Gastroesophageal sphincter (tissue), 4 donors: ENCODE measurements around the gene CCNJL. TPM values are rescaled to one million over a fixed set of nuclear protein-coding genes. Genes with fewer than 3 reads are reported as not detected.

Source experiments
- ATAC-seq: fragments of 150-250 bp; one replicate; pipeline ENCODE4 v1.9.1; 2016; ENCODE audit warnings: mild to moderate bottlenecking, moderate library complexity
- H3K27ac ChIP-seq, 4 donors: fragments of 200-600 bp; sonication (generic) in 3 of 4; 1 replicate in 3 of 4; 2 replicates in 1 of 4; pipeline ENCODE4 v1.5.1; 2016 to 2019
- H3K27me3 ChIP-seq: fragments of 200-600 bp; sonication (generic); one replicate; pipeline ENCODE4 v1.5.1; 2019
- H3K36me3 ChIP-seq, 2 donors: fragments of 200-600 bp; sonication (generic); one replicate each; pipeline ENCODE4 v1.5.1; 2019; ENCODE audit warnings: control low read depth in 1 of 2
- H3K4me1 ChIP-seq, 3 donors: fragments of 200-600 bp; sonication (generic); 1 replicate in 2 of 3; 2 replicates in 1 of 3; pipeline ENCODE4 v1.5.1; 2016 to 2019; ENCODE audit warnings: control low read depth in 2 of 3
- H3K4me3 ChIP-seq, 2 donors: fragments of 200-600 bp; sonication (generic); one replicate each; pipeline ENCODE4 v1.5.1; 2019; ENCODE audit warnings: mild to moderate bottlenecking in 1 of 2, moderate library complexity in 1 of 2
- H3K9me3 ChIP-seq, 3 donors: fragments of 200-600 bp; sonication (generic); one replicate each; pipeline ENCODE4 v1.5.1; 2017 to 2019; ENCODE audit warnings: control low read depth in 2 of 3
- EP300 ChIP-seq: sonication (generic); formaldehyde crosslinking; IDR thresholded peaks from one replicate; pipeline ENCODE4 v1.6.1; 2017; ENCODE audit warnings: antibody characterized with exemption, mild to moderate bottlenecking
- POLR2A ChIP-seq, 2 donors: fragments of 450-650 bp; IDR thresholded peaks; one replicate each; pipeline ENCODE4 v1.6.1; 2017; ENCODE audit warnings: antibody characterized with exemption in 2 of 2, mild to moderate bottlenecking in 2 of 2, moderate library complexity in 1 of 2
- POLR2AphosphoS5 ChIP-seq: sonication (generic); formaldehyde crosslinking; IDR thresholded peaks from one replicate; pipeline ENCODE4 v1.6.1; 2017; ENCODE audit warnings: antibody characterized with exemption
- WGBS, 2 donors: methylation state at CpG; one replicate each; pipeline ENCODE4 v1.1.5; 2018; ENCODE audit warnings: low coverage in 1 of 2; 5-methylcytosine and 5-hydroxymethylcytosine counted together
- total RNA-seq, 4 donors: library from RNA; depleted of rRNA; stranded (reverse); fragments of >200 nt; gene quantifications; one replicate each; pipeline ENCODE4 v1.1.0, GENCODE V29; 2016
- TF ChIP-seq, protein P1 (sequence below), 4 experiments: fragments of 200-600 bp in 2 of 4; fragments of 450-650 bp in 2 of 4; sonication (generic) in 1 of 4; IDR thresholded peaks; one replicate each; pipeline ENCODE4 v1.5.1; 2017 to 2019; ENCODE audit warnings: antibody characterized with exemption in 4 of 4, mild to moderate bottlenecking in 2 of 4, moderate library complexity in 2 of 4

CCNJL gene
- total RNA-seq, 4 donors from 2014 or later: 0.35 to 1.9 (median 0.65) TPM

- Histone ChIP-seq H3K36me3 (no peaks in the 10 kb centered on the region), H3K27ac (no peak overlapping the region), H3K4me3 (no peak overlapping the region), H3K9me3 (no peaks in the 10 kb centered on the region), H3K27me3 (no peaks in the 10 kb centered on the region), H3K4me1 (no peaks in the 10 kb centered on the region)
- TF ChIP-seq POLR2A (IDR thresholded peaks at IDR 0.05) (no peak), POLR2AphosphoS5 (no peak), EP300 (no peak)
- TF ChIP-seq, protein P1, sequence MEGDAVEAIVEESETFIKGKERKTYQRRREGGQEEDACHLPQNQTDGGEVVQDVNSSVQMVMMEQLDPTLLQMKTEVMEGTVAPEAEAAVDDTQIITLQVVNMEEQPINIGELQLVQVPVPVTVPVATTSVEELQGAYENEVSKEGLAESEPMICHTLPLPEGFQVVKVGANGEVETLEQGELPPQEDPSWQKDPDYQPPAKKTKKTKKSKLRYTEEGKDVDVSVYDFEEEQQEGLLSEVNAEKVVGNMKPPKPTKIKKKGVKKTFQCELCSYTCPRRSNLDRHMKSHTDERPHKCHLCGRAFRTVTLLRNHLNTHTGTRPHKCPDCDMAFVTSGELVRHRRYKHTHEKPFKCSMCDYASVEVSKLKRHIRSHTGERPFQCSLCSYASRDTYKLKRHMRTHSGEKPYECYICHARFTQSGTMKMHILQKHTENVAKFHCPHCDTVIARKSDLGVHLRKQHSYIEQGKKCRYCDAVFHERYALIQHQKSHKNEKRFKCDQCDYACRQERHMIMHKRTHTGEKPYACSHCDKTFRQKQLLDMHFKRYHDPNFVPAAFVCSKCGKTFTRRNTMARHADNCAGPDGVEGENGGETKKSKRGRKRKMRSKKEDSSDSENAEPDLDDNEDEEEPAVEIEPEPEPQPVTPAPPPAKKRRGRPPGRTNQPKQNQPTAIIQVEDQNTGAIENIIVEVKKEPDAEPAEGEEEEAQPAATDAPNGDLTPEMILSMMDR (IDR thresholded peaks at IDR 0.05): no peak
- WGBS, 2 donors: 75 to 79% methylated on average over 5 to 7 of the region's 13 CpGs
- ATAC-seq: peak; percentile 29
These were observed 18.3 kb downstream of the CCNJL start for GRCh38 chr5:160293901-160294561.

DNA sequence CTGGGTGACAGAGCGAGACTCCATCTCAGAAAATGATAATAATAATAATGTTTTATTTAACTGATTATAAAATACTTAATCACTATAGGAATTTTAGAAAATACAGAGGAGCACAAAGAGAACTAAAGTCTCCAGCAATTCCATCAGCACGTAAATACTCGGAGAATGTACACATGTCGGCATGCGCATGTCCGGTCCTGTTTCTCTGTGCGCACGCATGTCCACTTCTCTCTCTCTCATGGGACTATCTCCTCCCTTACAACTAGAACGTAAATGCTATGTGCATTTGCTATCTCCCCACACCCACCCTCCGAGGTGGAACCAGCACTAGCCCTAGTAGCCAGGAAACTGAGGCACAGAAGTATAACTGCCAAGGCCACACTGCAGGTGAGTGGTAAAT, 19.0 kb downstream of the CCNJL start:
- ATAC-seq: no peak
- H3K4me1 ChIP-seq: peaks cover 0 to 1% (median 0%) of the 10 kb centered on the region in 3 donors
- no peak overlapping the region for H3K4me3 ChIP-seq
- no peaks in the 10 kb centered on the region for H3K36me3 ChIP-seq
- H3K27ac ChIP-seq: no peak overlapping the region
- 93% methylated on average over 3 to 9 of the region's 10 CpGs for WGBS, 2 donors
- H3K9me3 ChIP-seq: no peaks in the 10 kb centered on the region
- no peak for TF ChIP-seq POLR2A (IDR thresholded peaks at IDR 0.05)
- TF ChIP-seq POLR2AphosphoS5: no peak
- TF ChIP-seq, protein P1 (IDR thresholded peaks at IDR 0.05): no peak
- TF ChIP-seq EP300: no peak
- H3K27me3 ChIP-seq: no peaks in the 10 kb centered on the region

GRCh38 chr5:160291467-160291866, 20.9 kb downstream of the CCNJL start:
- WGBS, 2 donors: 73 to 88% methylated on average over 4 of the region's 8 CpGs
- TF ChIP-seq POLR2A (IDR thresholded peaks at IDR 0.05) (no peak), POLR2AphosphoS5 (no peak)
- Histone ChIP-seq H3K4me1 (peaks cover 4 to 21% (median 11%) of the 10 kb centered on the region in 3 donors), H3K4me3 (no peak overlapping the region), H3K27me3 (no peaks in the 10 kb centered on the region), H3K27ac (no peak overlapping the region), H3K9me3 (no peaks in the 10 kb centered on the region), H3K36me3 (no peaks in the 10 kb centered on the region)
- ATAC-seq: no peak

- no peaks in the 10 kb centered on the region for H3K27me3 ChIP-seq
- WGBS, 2 donors: 77 to 96% methylated on average over 3 of the region's 3 CpGs
- H3K36me3 ChIP-seq: no peaks in the 10 kb centered on the region
- TF ChIP-seq POLR2A (IDR thresholded peaks at IDR 0.05): no peak
- no peak for TF ChIP-seq EP300
- no peak for TF ChIP-seq POLR2AphosphoS5
- no peak overlapping the region for H3K27ac ChIP-seq
- H3K4me3 ChIP-seq: no peak overlapping the region
- peaks cover 4 to 22% (median 11%) of the 10 kb centered on the region in 3 donors for H3K4me1 ChIP-seq
- ATAC-seq: no peak
- no peaks in the 10 kb centered on the region for H3K9me3 ChIP-seq
These were observed 21.6 kb downstream of the CCNJL start for GRCh38 chr5:160290751-160291150.

DNA sequence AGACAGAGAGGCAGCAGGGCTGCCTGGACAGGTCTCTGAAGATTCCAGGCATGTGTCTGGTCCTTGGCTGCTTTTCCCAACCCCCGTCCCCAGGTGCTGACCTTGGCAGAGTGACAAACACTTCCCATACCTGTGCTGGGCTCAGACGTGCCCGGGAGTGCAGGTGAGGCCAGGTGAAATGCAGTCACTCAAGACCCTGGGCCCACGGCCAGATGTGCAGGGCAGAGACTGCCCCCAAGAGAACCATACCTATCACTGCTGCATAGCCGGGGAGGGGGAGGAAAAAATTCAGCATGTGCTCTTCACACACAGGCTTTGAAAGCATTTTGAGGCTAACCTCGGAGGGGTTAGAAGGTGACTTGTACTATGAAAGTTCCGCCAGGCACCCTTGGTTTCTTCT, 22.6 kb downstream of the CCNJL start:
- Histone ChIP-seq H3K4me3 (no peak overlapping the region), H3K27ac (no peak overlapping the region), H3K4me1 (peaks cover 4 to 22% (median 11%) of the 10 kb centered on the region in 3 donors), H3K27me3 (no peaks in the 10 kb centered on the region), H3K9me3 (no peaks in the 10 kb centered on the region), H3K36me3 (no peaks in the 10 kb centered on the region)
- ATAC-seq: no peak
- TF ChIP-seq, protein P1 (IDR thresholded peaks at IDR 0.05): no peak
- TF ChIP-seq POLR2AphosphoS5 (no peak), POLR2A (IDR thresholded peaks at IDR 0.05) (no peak), EP300 (no peak)
- WGBS, 2 donors: 82 to 100% methylated on average over 2 to 3 of the region's 7 CpGs

DNA sequence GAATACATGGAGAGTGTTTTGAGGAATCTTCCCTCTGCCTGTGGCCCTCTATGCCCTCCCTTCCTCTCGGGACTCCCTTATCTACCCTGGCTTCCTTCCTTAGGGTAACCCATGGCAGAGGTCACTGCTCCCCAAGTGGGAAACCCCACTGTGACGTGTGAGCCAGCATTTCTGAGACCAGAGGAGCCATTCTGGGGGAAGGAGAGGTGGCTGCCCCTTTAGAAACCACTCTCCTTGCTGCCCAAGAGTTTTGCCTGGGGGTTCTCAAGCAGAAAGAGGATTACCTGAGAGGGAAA, 23.1 kb downstream of the CCNJL start:
- Histone ChIP-seq H3K27ac (no peak overlapping the region), H3K4me1 (peaks cover 4 to 22% (median 11%) of the 10 kb centered on the region in 3 donors), H3K27me3 (no peaks in the 10 kb centered on the region), H3K36me3 (no peaks in the 10 kb centered on the region), H3K4me3 (no peak overlapping the region), H3K9me3 (no peaks in the 10 kb centered on the region)
- no CpG with 5 or more reads among the region's 2 CpGs for WGBS, 2 donors
- TF ChIP-seq EP300 (no peak), POLR2A (IDR thresholded peaks at IDR 0.05) (no peak), POLR2AphosphoS5 (no peak)
- TF ChIP-seq, protein P1 (IDR thresholded peaks at IDR 0.05): no peak
- no peak for ATAC-seq
